HG03097 (cell line): ENCODE measurements around the gene EDIL3.
"Not testable (repeated sequence)": the region's sequence is repeated elsewhere in the genome, so short reads cannot be mapped to it uniquely, and the experiment has no call there.

Experiments used
- ATAC-seq: cut with Tn5 transposase; IDR thresholded peaks from one replicate; pipeline ENCODE4 v1.9.1; 2021; ENCODE audit not compliant: unreplicated experiment, low FRiP score

The EDIL3 gene

GRCh38 chr5:84304599-84304998, 80.1 kb downstream of the EDIL3 start:
- no peak for ATAC-seq

GRCh38 chr5:84303315-84303714, 81.4 kb downstream of the EDIL3 start:
- ATAC-seq = no peak

GRCh38 chr5:84301535-84301934, 83.1 kb downstream of the EDIL3 start:
- no peak for ATAC-seq

- no peak for ATAC-seq
Measured at GRCh38 chr5:84299959-84300358, 84.7 kb downstream of the EDIL3 start.

- ATAC-seq = no peak
Measured at GRCh38 chr5:84298628-84299027, 86.1 kb downstream of the EDIL3 start.

- ATAC-seq = not testable (repeated sequence)
Measured at GRCh38 chr5:84297641-84298040, 87.0 kb downstream of the EDIL3 start.

GRCh38 chr5:84292788-84293653, 91.7 kb downstream of the EDIL3 start:
- no peak for ATAC-seq

- no peak for ATAC-seq
Measured at GRCh38 chr5:84292000-84292642, 92.6 kb downstream of the EDIL3 start.

GRCh38 chr5:84290673-84291072, 94.0 kb downstream of the EDIL3 start:
- no peak for ATAC-seq

- ATAC-seq = no peak
Measured at GRCh38 chr5:84290161-84290560, 94.5 kb downstream of the EDIL3 start.

- ATAC-seq = peak; percentile 91
Measured at GRCh38 chr5:84287951-84288350, 96.7 kb downstream of the EDIL3 start.

- ATAC-seq = no peak
Measured at GRCh38 chr5:84286662-84287061, 98.0 kb downstream of the EDIL3 start.

GRCh38 chr5:84285641-84286637, 98.7 kb downstream of the EDIL3 start:
- ATAC-seq = no peak

GRCh38 chr5:84281383-84281782, 103.3 kb downstream of the EDIL3 start:
- no peak for ATAC-seq

- no peak for ATAC-seq
Measured at GRCh38 chr5:84279234-84279633, 105.4 kb downstream of the EDIL3 start.

GRCh38 chr5:84275609-84276008, 109.1 kb downstream of the EDIL3 start:
- no peak for ATAC-seq

- no peak for ATAC-seq
Measured at GRCh38 chr5:84274585-84275468, 109.9 kb downstream of the EDIL3 start.

GRCh38 chr5:84273517-84273883, 111.2 kb downstream of the EDIL3 start:
- no peak for ATAC-seq

GRCh38 chr5:84272771-84273516, 111.7 kb downstream of the EDIL3 start:
- no peak for ATAC-seq
